Measurements from ENCODE around the gene SYNRG.

GRCh38 chr17:37485938-37486570 lies 123.2 kb downstream of the SYNRG start:
- no peak for TF ChIP-seq GATA2 (IDR thresholded peaks at IDR 0.05; ENCODE audit: low read depth, low read length)
- TF ChIP-seq GATA3 (IDR thresholded peaks at IDR 0.05; ENCODE audit: low read depth, low read length), result no peak

All from SH-SY5Y (cell line).